Stimulated activated CD8-positive, alpha-beta memory T cell treated with anti-CD3 and anti-CD28 coated beads, Interleukin-15, amount 100 ng/mL, for 48 hours (primary cell): ENCODE data around the gene FARP1.

Experiments used
- DNase-seq, 2 donors: peaks; one replicate each; pipeline ENCODE4 v3.0.0-alpha.2; 2020; ENCODE audit warnings: low read depth in 2 of 2

Gene FARP1

GRCh38 chr13:98484289-98485219 is 341.7 kb downstream of the FARP1 start:
- DNase-seq: peak; percentile 64 to 72

DNA sequence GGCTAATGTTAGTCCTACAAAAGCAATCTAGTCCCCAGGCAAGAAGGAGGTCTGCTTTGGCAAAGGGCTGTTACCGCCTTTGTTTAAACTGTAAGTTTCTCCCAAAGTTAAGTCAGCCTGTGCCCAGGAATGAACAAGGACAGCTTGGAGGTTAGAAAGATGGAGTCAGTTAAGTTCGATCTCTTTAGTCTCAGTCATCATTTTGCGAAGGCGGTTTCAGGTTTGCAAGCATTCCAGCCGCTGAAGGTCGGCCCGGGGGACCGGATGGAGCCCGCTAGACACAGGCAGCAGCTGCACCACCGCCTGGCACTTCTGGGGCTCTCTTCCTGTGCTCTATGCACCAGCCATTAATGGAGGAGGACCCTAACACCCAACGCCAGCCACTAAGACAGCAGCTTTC is 342.7 kb downstream of the FARP1 start:
- no peak for DNase-seq

DNA sequence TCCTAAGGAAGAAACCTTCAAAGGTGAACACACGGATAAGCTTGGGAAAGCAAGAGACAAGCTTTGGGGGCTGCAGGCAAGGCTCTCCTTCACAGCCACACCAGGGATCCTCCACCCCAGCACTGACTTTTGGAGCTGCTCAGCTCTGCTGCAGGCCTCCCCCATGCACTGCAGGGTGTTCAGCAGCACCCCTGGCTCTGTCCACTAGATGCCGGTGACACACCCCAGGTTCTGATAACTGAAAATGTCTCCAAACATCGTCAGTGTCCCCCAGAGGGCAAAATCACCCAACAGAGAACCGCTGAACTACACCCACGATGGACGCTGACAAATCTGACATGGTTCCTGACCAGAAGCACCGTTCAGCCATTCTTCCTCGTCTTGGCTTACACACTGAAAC is 343.5 kb downstream of the FARP1 start:
- no peak for DNase-seq

- DNase-seq: no peak
Observed at GRCh38 chr13:98487016-98487415, 344.1 kb downstream of the FARP1 start.

DNA sequence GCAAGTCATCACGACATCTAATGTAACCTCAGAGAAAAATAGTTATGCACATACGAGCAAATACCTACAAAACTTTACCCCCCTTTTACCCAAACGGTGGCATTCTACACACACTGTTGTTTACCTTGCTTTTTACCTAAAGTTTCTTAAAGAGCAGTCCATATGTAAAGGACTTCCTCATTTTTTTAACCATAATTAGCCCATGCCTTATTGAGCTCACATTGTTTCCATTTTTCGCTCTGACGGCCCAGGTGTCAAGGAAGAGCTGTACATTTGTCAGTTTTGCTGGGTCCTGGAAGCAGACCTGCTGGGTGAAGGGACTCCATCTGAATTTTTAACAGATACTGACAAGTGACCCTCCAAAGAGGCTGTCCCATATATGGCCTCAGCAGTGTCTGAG is 344.6 kb downstream of the FARP1 start:
- DNase-seq: no peak

- DNase-seq: no peak
Observed at GRCh38 chr13:98488736-98489135, 345.8 kb downstream of the FARP1 start.

DNA sequence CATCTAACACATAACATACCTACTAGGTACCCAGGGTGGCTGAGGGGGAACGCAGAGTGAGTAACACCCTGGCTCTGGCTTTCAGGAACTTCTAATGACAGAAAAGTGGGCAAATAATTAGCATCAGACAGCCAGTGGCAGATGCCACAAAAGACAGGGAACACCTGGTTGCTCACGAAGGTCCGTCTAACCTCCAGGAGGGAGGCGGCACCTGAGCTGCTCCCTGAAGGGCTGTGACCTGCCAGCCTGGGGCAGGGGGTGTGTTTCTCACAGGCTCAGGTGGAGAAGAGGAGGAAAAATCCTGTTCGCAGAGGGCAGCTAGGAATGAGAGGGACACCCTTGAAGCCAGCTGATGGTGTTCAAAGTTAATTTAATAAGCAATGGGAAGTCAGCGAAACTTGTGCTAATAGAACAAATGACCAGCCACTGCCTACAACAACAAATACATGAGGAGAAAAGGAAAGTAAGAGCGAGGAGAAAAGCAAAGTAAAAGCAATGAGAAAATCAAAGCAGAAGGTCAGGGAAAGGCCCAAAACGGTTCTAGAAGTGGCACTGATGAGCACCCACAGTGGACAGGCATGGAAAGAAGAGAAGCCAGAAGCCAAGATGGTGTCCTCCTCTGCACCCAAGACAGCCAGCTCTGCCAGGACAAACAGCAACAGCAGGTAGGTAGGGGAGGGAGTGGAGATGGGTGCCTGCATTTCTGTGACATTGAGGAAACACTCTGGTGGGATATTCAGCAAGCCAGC is 346.7 kb downstream of the FARP1 start:
- DNase-seq: no peak

- no peak for DNase-seq
Observed at GRCh38 chr13:98490195-98490836, 347.4 kb downstream of the FARP1 start.

GRCh38 chr13:98490866-98491265 is 348.0 kb downstream of the FARP1 start:
- DNase-seq: no peak

DNA sequence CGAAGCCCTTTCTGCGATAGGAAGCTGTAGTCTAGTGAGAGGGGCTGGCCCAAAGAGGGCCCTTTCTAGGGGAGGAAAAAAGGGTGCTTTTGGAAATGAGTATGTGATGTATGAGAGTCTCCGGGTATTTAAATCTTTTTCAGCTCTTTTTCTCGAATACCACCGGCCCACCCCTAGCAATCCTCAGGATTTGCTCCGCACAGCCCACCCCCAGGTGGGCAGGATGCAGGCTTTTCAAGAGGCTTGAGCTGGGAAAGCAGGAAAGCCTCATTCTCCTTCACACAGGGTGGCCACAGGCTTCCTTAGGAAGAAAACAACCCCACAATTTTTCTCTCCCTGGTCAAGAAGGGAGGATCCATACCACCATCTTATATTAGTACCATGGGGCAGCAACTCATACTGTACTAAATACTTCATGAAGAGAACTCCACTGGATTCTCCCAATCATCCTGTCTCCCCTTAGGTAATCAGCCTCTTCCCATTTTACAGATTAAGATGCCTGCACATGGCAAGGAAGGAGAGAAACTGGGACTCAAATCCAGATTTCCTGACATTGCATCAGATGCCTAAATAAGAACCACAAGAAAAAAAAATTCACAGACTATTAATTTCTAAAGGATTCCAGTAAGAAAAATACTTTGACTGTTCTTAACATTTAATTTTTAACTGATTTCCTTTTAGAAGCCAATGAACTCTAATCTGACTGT is 349.6 kb downstream of the FARP1 start:
- no peak for DNase-seq

- no peak for DNase-seq
Observed at GRCh38 chr13:98493042-98493712, 350.3 kb downstream of the FARP1 start.

DNA sequence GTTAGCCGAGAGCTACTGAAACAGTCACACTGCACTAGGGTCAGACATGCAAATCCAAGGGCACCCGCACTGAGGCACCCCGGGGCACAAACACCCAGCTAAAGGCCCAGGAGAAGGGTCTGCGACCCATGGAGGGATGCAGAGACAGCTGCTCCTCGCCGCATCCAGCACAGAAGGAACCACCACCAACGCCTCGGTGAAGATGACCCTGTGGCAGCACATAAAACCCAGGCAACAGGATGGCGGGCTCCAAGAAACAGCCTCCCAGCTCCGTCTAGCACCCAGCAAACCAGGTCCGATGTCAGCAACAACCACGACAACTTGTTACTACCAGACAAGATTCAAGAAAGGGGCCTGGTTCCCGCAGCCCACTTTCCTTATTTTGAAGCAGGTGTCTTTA is 351.9 kb downstream of the FARP1 start:
- DNase-seq: no peak

- no peak for DNase-seq
Observed at GRCh38 chr13:98495627-98496478, 353.0 kb downstream of the FARP1 start.

DNA sequence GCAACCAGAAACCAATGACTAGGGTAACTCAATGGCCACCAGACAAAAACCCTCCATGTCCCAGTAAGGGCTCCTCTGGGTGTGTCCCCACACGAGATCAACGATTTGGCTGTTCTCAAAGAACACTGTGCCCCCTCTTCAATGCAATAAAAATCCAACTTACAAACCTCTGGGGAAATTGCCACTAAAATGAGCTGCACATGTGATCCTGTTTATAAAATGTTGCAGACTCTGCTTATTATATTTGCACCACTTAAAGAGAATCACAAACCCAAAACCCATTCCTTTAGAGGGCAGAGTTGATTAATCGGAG is 353.5 kb downstream of the FARP1 start:
- DNase-seq: no peak

DNA sequence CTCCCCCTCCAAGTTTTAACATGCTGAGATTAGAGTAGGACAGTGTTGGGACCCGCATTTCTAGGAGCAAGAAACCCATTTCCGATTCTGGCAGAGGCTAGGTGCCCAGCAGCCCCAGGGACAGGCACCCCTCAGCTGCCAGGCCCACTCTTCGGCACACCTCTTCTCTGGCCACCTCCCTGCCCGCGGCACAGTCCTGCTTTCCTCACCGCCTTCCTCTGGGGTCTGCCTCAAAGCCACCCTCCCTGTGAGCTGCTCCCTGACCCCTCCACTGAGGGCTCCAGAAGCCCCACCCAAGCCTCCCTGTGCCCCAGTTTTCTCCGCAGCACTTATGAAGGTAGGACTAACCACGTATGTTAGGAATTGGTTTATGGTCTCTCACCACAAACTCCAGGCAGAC is 354.1 kb downstream of the FARP1 start:
- DNase-seq: no peak

DNA sequence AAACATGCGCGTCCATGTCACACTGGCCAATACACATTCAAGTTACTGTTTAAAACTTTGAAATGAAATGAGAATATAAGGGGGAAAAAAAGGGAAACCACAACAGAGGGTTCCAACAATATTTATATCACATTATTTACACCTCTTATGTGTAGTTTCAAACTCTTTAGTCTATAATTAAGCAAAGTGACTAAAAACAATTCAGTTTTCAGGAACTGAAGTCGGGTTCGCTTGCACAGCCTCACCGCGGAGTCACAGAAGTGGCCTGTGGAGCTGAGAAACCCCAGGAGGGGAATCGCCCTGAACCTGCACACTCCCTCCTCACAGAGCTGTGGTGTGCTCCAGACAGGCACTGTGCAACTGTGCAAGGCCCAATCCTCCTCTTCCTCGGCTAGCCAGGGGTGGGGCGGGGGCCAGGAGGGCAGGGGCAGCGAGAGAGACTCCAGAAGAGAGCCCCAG is 358.1 kb downstream of the FARP1 start:
- no peak for DNase-seq

- no peak for DNase-seq
Observed at GRCh38 chr13:98503175-98504028, 360.5 kb downstream of the FARP1 start.

- no peak for DNase-seq
Observed at GRCh38 chr13:98504029-98504351, 361.1 kb downstream of the FARP1 start.

DNA sequence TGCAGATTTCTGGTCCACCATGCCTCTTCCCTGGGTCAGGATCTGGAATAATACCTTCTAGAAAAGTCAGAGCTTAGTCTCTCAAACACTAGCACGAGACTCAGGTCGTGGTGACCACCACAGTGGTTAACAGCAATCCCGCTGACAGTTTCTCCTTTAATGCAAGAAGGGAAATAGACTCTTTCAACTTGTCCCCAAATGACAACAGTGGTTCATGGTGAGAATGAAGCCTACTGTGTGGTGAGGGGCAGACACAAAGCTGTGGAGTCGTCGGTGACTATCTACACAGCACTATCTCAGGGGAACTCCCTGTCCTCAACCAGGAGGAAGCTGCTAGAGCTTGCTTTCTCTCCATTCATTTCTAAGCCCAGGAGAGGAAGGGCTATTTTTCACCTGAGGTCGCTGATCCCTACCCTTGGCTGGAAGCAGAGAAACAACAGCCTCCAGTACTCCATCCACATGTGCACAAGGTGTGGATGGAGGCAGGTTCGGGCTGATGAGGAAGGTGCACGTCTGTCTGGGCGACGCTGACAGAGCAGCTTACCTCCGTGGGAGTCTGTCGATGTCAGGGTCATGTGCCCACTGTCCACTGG is 361.6 kb downstream of the FARP1 start:
- DNase-seq: peak in 1 of 2 donors; percentile 47
